CD14-positive monocyte (primary cell): ENCODE results near the gene IBA57. TPM values are rescaled to one million over a fixed set of nuclear protein-coding genes. Genes with fewer than 3 reads are reported as not detected.

Experiments used
- DNase-seq, 3 donors: peaks; one replicate each; pipeline ENCODE4 v3.0.0-alpha.2; 2011 to 2022
- H2AFZ ChIP-seq: 2 replicates; pipeline ENCODE4 v1.6.0; 2012; ENCODE audit warnings: mild to moderate bottlenecking, low read depth, low read length, inconsistent platforms; ENCODE audit not compliant: insufficient read depth, poor library complexity, severe bottlenecking
- H3K27ac ChIP-seq, 2 donors: 1 replicate in 1 of 2; 2 replicates in 1 of 2; pipeline ENCODE4 v1.5.1; 2012 to 2013; ENCODE audit warnings: low read length in 2 of 2, control low read depth in 1 of 2, inconsistent platforms in 1 of 2, low read depth in 1 of 2, mild to moderate bottlenecking in 1 of 2
- H3K27me3 ChIP-seq, 2 donors: one replicate each; pipeline versions ENCODE4 v1.6.0 to v1.6.1; 2011 to 2013; ENCODE audit warnings: low read length in 2 of 2; ENCODE audit not compliant: control insufficient read depth in 2 of 2, insufficient read depth in 2 of 2
- H3K36me3 ChIP-seq, 2 donors: replicated peaks in 1 of 2; 1 replicate in 1 of 2; 2 replicates in 1 of 2; pipeline versions ENCODE4 v1.5.1 to v1.6.1; 2012 to 2013; ENCODE audit warnings: low read length in 2 of 2, control low read depth in 1 of 2, inconsistent platforms in 1 of 2, mild to moderate bottlenecking in 1 of 2; ENCODE audit not compliant: insufficient read depth in 2 of 2, control insufficient read depth in 1 of 2
- H3K4me1 ChIP-seq, 2 donors: 1 replicate in 1 of 2; 2 replicates in 1 of 2; pipeline versions ENCODE4 v1.5.1 to v1.6.1; 2012 to 2013; ENCODE audit warnings: low read length in 2 of 2, control low read depth in 1 of 2, inconsistent platforms in 1 of 2, mild to moderate bottlenecking in 1 of 2, moderate library complexity in 1 of 2; ENCODE audit not compliant: insufficient read depth in 2 of 2, control insufficient read depth in 1 of 2
- H3K4me2 ChIP-seq: replicated peaks from 2 replicates; pipeline ENCODE3; 2012; ENCODE audit warnings: low read length, moderate library complexity, mild to moderate bottlenecking; ENCODE audit not compliant: poor library complexity, severe bottlenecking; ENCODE audit errors: extremely low read depth
- H3K4me3 ChIP-seq, 3 experiments: fragments of 200-600 bp in 1 of 3; sonication (generic) in 1 of 3; replicated peaks in 1 of 3; 1 replicate in 2 of 3; 2 replicates in 1 of 3; pipeline ENCODE4 v1.5.1; 2011 to 2013; ENCODE audit warnings: low read length in 3 of 3, mild to moderate bottlenecking in 3 of 3, control low read depth in 2 of 3, low read depth in 2 of 3, inconsistent platforms in 1 of 3, moderate library complexity in 1 of 3
- H3K79me2 ChIP-seq: 2 replicates; pipeline ENCODE4 v1.6.0; 2012; ENCODE audit warnings: mild to moderate bottlenecking, control low read depth, inconsistent platforms, low read length, moderate library complexity; ENCODE audit not compliant: insufficient read depth
- H3K9ac ChIP-seq: 2 replicates; pipeline ENCODE4 v1.6.0; 2017; ENCODE audit warnings: low read length, mild to moderate bottlenecking; ENCODE audit not compliant: insufficient read depth, poor library complexity, severe bottlenecking
- H3K9me3 ChIP-seq, 2 donors: replicated peaks in 1 of 2; 1 replicate in 1 of 2; 2 replicates in 1 of 2; pipeline versions ENCODE4 v1.5.1 to v1.6.1; 2012 to 2013; ENCODE audit warnings: low read length in 2 of 2, control low read depth in 1 of 2; ENCODE audit not compliant: control insufficient read depth in 1 of 2, insufficient read depth in 1 of 2
- H4K20me1 ChIP-seq: 2 replicates; pipeline ENCODE4 v1.6.0; 2012; ENCODE audit warnings: mild to moderate bottlenecking, low read length, control low read depth, moderate library complexity; ENCODE audit not compliant: insufficient read depth
- H3K27ac Mint-ChIP-seq, 7 donors: one replicate each; pipeline ENCODE4 v1.8.0; 2020; ENCODE audit warnings: mild to moderate bottlenecking in 7 of 7, mixed read lengths in 7 of 7, moderate library complexity in 6 of 7, inconsistent platforms in 2 of 7
- H3K27me3 Mint-ChIP-seq, 3 donors: one replicate each; pipeline ENCODE4 v1.8.0; 2021 to 2022; ENCODE audit warnings: low read depth in 3 of 3, mild to moderate bottlenecking in 3 of 3, mixed read lengths in 3 of 3, moderate library complexity in 3 of 3, inconsistent platforms in 1 of 3
- H3K36me3 Mint-ChIP-seq, 2 donors: one replicate each; pipeline ENCODE4 v1.8.0; 2020; ENCODE audit warnings: mixed read lengths in 2 of 2, inconsistent platforms in 1 of 2, mild to moderate bottlenecking in 1 of 2
- H3K4me1 Mint-ChIP-seq: one replicate; pipeline ENCODE4 v1.8.0; 2020; ENCODE audit warnings: mild to moderate bottlenecking, mixed read lengths
- H3K4me3 Mint-ChIP-seq, 2 donors: one replicate each; pipeline ENCODE4 v1.8.0; 2020; ENCODE audit warnings: mild to moderate bottlenecking in 2 of 2, mixed read lengths in 2 of 2, moderate library complexity in 1 of 2
- H3K9me3 Mint-ChIP-seq, 7 donors: one replicate each; pipeline ENCODE4 v1.8.0; 2020 to 2022; ENCODE audit warnings: mixed read lengths in 7 of 7, mild to moderate bottlenecking in 6 of 7, moderate library complexity in 6 of 7, inconsistent platforms in 2 of 7
- CTCF ChIP-seq: fragments of 200-600 bp; IDR thresholded peaks from one replicate; pipeline ENCODE4 v1.8.0; 2022; ENCODE audit warnings: antibody characterized with exemption, mild to moderate bottlenecking
- WGBS: methylation state at CpG from one replicate; pipeline ENCODE4 v1.1.5; 2013; ENCODE audit warnings: missing lambda C conversion rate; ENCODE audit not compliant: insufficient coverage; 5-methylcytosine and 5-hydroxymethylcytosine counted together
- intact Hi-C, 2 donors: fragments of 100-400 bp; cut with micrococcal nuclease; formaldehyde crosslinking; loops; one replicate each; pipeline versions ENCODE4 v1.15.0 to v1.15.1; 2023
- polyA plus RNA-seq, 3 donors: library from polyadenylated mRNA; depleted of rRNA in 1 of 3; unstranded in 2 of 3; stranded (reverse) in 1 of 3; fragments of 300-500 nt in 2 of 3; fragments of >200 nt in 1 of 3; fragmentation: Illumina TruSeq in 2 of 3; gene quantifications; 1 replicate in 2 of 3; 2 replicates in 1 of 3; pipeline ENCODE4 v1.2.3, GENCODE V29; 2012 to 2021

IBA57 gene
- polyA plus RNA-seq, 3 donors = 1.6 to 2.1 (median 1.7) TPM

GRCh38 chr1:228155596-228156514 lies 9.7 kb upstream of the IBA57 start:
- no peak for TF ChIP-seq CTCF
- WGBS = 79% methylated on average over 14 of the region's 16 CpGs
- no peak overlapping the region for H3K27ac Mint-ChIP-seq

GRCh38 chr1:228156515-228156881 lies 9.1 kb upstream of the IBA57 start:
- H3K27me3 Mint-ChIP-seq = peaks cover 1 to 12% (median 10%) of the 10 kb centered on the region in 3 donors
- intact Hi-C loops = no loop called here
- Histone ChIP-seq H3K4me1 (no peaks in the 10 kb centered on the region), H3K9me3 (no peaks in the 10 kb centered on the region), H3K4me3 (no peak overlapping the region), H3K9ac (no peak overlapping the region), H3K36me3 (no peaks in the 10 kb centered on the region), H3K4me2 (no peak overlapping the region), H3K27ac (no peak overlapping the region), H4K20me1 (no peaks in the 10 kb centered on the region), H3K79me2 (no peaks in the 10 kb centered on the region), H2AFZ (no peak overlapping the region), H3K27me3 (no peaks in the 10 kb centered on the region)
- WGBS = 2% methylated on average over 7 of the region's 9 CpGs
- peaks cover 4% of the 10 kb centered on the region for H3K4me1 Mint-ChIP-seq
- no peak overlapping the region for H3K4me3 Mint-ChIP-seq
- no peaks in the 10 kb centered on the region for H3K9me3 Mint-ChIP-seq
- TF ChIP-seq CTCF = no peak
- no peak overlapping the region for H3K27ac Mint-ChIP-seq
- H3K36me3 Mint-ChIP-seq = no peaks in the 10 kb centered on the region
- DNase-seq = no peak

More at GRCh38 chr1:228155596-228156514, 9.7 kb upstream of the IBA57 start:
- DNase-seq = no peak
- Histone ChIP-seq H2AFZ (no peak overlapping the region), H4K20me1 (peaks cover 5% of the 10 kb centered on the region), H3K9me3 (no peaks in the 10 kb centered on the region), H3K27me3 (no peaks in the 10 kb centered on the region), H3K4me1 (no peaks in the 10 kb centered on the region), H3K79me2 (no peaks in the 10 kb centered on the region), H3K4me2 (no peak overlapping the region), H3K27ac (no peak overlapping the region), H3K4me3 (no peak overlapping the region), H3K36me3 (no peaks in the 10 kb centered on the region), H3K9ac (no peak overlapping the region)
- peaks cover 1 to 10% (median 9%) of the 10 kb centered on the region in 3 donors for H3K27me3 Mint-ChIP-seq
- intact Hi-C loops = no loop called here
- H3K36me3 Mint-ChIP-seq = no peaks in the 10 kb centered on the region
- H3K9me3 Mint-ChIP-seq = no peaks in the 10 kb centered on the region
- H3K4me3 Mint-ChIP-seq = no peak overlapping the region
- peaks cover 4% of the 10 kb centered on the region for H3K4me1 Mint-ChIP-seq
